Measurements from ENCODE around the gene ZSCAN26. TPM values are rescaled to one million over a fixed set of nuclear protein-coding genes. Genes with fewer than 3 reads are reported as not detected.

ZSCAN26 gene
- total RNA-seq (2014; rRNA removed; shearing (Covaris generic)), result 17.5 and 28.5 TPM in 2 replicates
- polyA plus RNA-seq (2016; fragmentation: Nextera tagmentation; extraction: Ambion mirVana), result 14.1 and 15.0 TPM in 2 replicates

DNA sequence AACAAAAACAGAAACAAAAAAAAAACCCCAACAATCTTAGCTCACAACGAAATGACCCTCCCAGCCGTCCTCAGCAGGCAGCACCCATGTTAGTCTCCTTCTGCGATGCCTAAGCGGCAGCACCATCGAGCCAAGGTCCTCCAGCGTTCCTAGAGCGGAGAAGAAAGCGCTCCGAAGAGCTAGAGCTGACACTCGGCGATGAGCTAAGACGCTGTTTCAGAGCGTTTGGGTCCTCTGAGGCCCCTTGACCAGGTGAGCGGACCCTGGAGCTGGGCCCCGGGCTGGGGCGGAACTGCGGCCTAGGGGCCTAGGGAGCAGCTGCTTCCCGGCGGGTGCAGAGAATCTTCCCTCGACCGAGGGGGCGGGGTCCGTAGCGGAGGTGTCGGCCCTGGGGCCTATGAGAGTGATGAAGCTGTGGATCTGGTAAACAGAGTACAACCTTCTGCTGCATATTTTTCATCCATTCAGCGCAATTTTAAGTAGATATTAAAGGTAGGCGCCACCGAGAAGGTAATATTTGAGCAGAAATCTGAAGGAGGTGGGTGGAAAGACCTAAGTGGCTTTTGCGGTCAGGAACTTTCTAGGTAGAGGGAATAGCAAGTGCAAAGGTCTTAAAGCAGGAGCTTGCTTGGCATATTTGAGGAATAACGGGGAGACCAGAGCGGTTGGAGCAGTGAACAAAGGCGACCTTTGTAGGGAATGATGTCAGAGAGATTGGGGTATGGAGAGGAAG lies at the start of gene ZSCAN26:
ZSCAN26 (plus strand) TSS at position 182 of the 733 bp plus-strand sequence. CDS start 4,777 bp downstream, outside the sequence.
- Histone ChIP-seq H3K4me3 (peak within 1 kb of the TSS; percentile 97), H4K20me1 (ENCODE audit: insufficient read depth) (no peaks in the 10 kb centered on the region), H3K9ac (peak within 1 kb of the TSS; percentile 92), H3K27me3 (replicated peaks; ENCODE audit: insufficient read depth) (no peaks in the 10 kb centered on the region), H3K79me2 (ENCODE audit: insufficient read depth) (peaks cover 42% of the 10 kb centered on the region), H3K36me3 (ENCODE audit: low read depth) (no peaks in the 10 kb centered on the region), H3K9me3 (ENCODE audit: low read depth) (no peaks in the 10 kb centered on the region), H3K4me1 (ENCODE audit: insufficient read depth) (peaks cover 9% of the 10 kb centered on the region; the same call in 1 of the 2 replicates), H3K27ac (peak within 1 kb of the TSS; percentile 90), H3K4me2 (ENCODE audit: unreplicated experiment) (peak within 1 kb of the TSS; percentile 98), H2AFZ (peak within 1 kb of the TSS; percentile 98), H3K9me2 (ENCODE audit: insufficient read depth) (no peaks in the 10 kb centered on the region), H3F3A (ENCODE audit: insufficient read depth) (peaks cover 43% of the 10 kb centered on the region)
- TF ChIP-seq EZH2 (IDR thresholded peaks at IDR 0.05; ENCODE audit: insufficient read depth, poor library complexity, severe bottlenecking), result no peak
- no peak for TF ChIP-seq EZH2phosphoT487 (IDR thresholded peaks at IDR 0.05; ENCODE audit: insufficient read depth, low read depth)
- DNase-seq, result peak; percentile 88
- WGBS, 2 experiments (ENCODE audit: low coverage in 1 of 2, low lambda C conversion rate in 2 of 2, missing lambda C conversion rate in 2 of 2), result 1% methylated on average over 31 to 32 of the region's 32 CpGs
- in situ Hi-C loops (cut with MboI), result no loop called here

- no peak overlapping the region for H2AFZ ChIP-seq
- 85 to 89% methylated on average over 12 of the region's 12 CpGs for WGBS, 2 experiments (ENCODE audit: low coverage in 1 of 2, low lambda C conversion rate in 2 of 2, missing lambda C conversion rate in 2 of 2)
These were observed 49.1 kb upstream of the ZSCAN26 start for GRCh38 chr6:28217890-28218289.

GRCh38 chr6:28218312-28219248 lies 48.4 kb upstream of the ZSCAN26 start:
- peaks cover 7% of the 10 kb centered on the region for H3F3A ChIP-seq (ENCODE audit: insufficient read depth)
- in situ Hi-C loops (cut with MboI), result no loop called here
- DNase-seq, result peak; percentile 66
- peak overlapping the region; percentile 92 for H2AFZ ChIP-seq
- WGBS, 2 experiments (ENCODE audit: low coverage in 1 of 2, low lambda C conversion rate in 2 of 2, missing lambda C conversion rate in 2 of 2), result 12 to 17% methylated on average over 37 to 56 of the region's 56 CpGs
- H3K79me2 ChIP-seq (ENCODE audit: insufficient read depth), result no peaks in the 10 kb centered on the region
- H3K4me3 ChIP-seq, result peak overlapping the region; percentile 82
- TF ChIP-seq EZH2 (IDR thresholded peaks at IDR 0.05; ENCODE audit: insufficient read depth, poor library complexity, severe bottlenecking), result no peak
- no peak for TF ChIP-seq EZH2phosphoT487 (IDR thresholded peaks at IDR 0.05; ENCODE audit: insufficient read depth, low read depth)
- H3K36me3 ChIP-seq (ENCODE audit: low read depth), result no peaks in the 10 kb centered on the region
- H3K27ac ChIP-seq, result no peak overlapping the region
- H3K4me2 ChIP-seq (ENCODE audit: unreplicated experiment), result peak overlapping the region; percentile 90
- H3K9ac ChIP-seq, result peak overlapping the region; percentile 73
- no peaks in the 10 kb centered on the region for H3K9me2 ChIP-seq (ENCODE audit: insufficient read depth)
- H3K27me3 ChIP-seq (replicated peaks; ENCODE audit: insufficient read depth), result no peaks in the 10 kb centered on the region
- no peaks in the 10 kb centered on the region for H3K9me3 ChIP-seq (ENCODE audit: low read depth)
- H4K20me1 ChIP-seq (ENCODE audit: insufficient read depth), result no peaks in the 10 kb centered on the region
- peaks cover 2% of the 10 kb centered on the region; the same call in 1 of the 2 replicates for H3K4me1 ChIP-seq (ENCODE audit: insufficient read depth)

More at GRCh38 chr6:28217890-28218289, 49.1 kb upstream of the ZSCAN26 start:
- H3K9me2 ChIP-seq (ENCODE audit: insufficient read depth), result no peaks in the 10 kb centered on the region
- H3K27ac ChIP-seq, result no peak overlapping the region
- H3K79me2 ChIP-seq (ENCODE audit: insufficient read depth), result no peaks in the 10 kb centered on the region
- no peak for TF ChIP-seq EZH2 (IDR thresholded peaks at IDR 0.05; ENCODE audit: insufficient read depth, poor library complexity, severe bottlenecking)
- no peak for TF ChIP-seq EZH2phosphoT487 (IDR thresholded peaks at IDR 0.05; ENCODE audit: insufficient read depth, low read depth)
- DNase-seq, result no peak
- H3K4me2 ChIP-seq (ENCODE audit: unreplicated experiment), result no peak overlapping the region
- H3K36me3 ChIP-seq (ENCODE audit: low read depth), result no peaks in the 10 kb centered on the region
- H3K4me3 ChIP-seq, result no peak overlapping the region; the same call in 1 of the 2 replicates
- H3K27me3 ChIP-seq (replicated peaks; ENCODE audit: insufficient read depth), result no peaks in the 10 kb centered on the region
- H3K4me1 ChIP-seq (ENCODE audit: insufficient read depth), result peaks cover 7% of the 10 kb centered on the region
- H3F3A ChIP-seq (ENCODE audit: insufficient read depth), result peaks cover 14% of the 10 kb centered on the region
- no peaks in the 10 kb centered on the region for H4K20me1 ChIP-seq (ENCODE audit: insufficient read depth)
- no peaks in the 10 kb centered on the region for H3K9me3 ChIP-seq (ENCODE audit: low read depth)
- no peak overlapping the region for H3K9ac ChIP-seq
- in situ Hi-C loops (cut with MboI), result no loop called here

Measured in GM23248 (cell line).